RWPE2 (cell line): Measurements from ENCODE around the gene REG1B.

ENCODE experiments used
- ATAC-seq: fragments of 200-7000 bp; cut with Tn5 transposase; 3 replicates; pipeline ENCODE4 v1.9.1; 2021; ENCODE audit warnings: low read depth
- DNase-seq: peaks from one replicate; pipeline ENCODE4 v3.0.0-alpha.2; 2020; ENCODE audit warnings: low spot score
- H3K27ac ChIP-seq: fragments of 450-650 bp; 2 replicates; pipeline ENCODE4 v1.5.1; 2017; ENCODE audit warnings: mild to moderate bottlenecking; ENCODE audit not compliant: poor library complexity, severe bottlenecking
- H3K27me3 ChIP-seq: fragments of 250-450 bp; sonication (Bioruptor Pico); 2 replicates; pipeline ENCODE4 v1.5.1; 2021; ENCODE audit warnings: mild to moderate bottlenecking, moderate library complexity; ENCODE audit not compliant: insufficient read depth, poor library complexity, severe bottlenecking
- H3K36me3 ChIP-seq: fragments of 250-450 bp; sonication (Bioruptor Pico); 2 replicates; pipeline ENCODE4 v1.5.1; 2020; ENCODE audit warnings: low read depth, mild to moderate bottlenecking, moderate library complexity
- H3K4me1 ChIP-seq: fragments of 250-450 bp; sonication (Bioruptor Pico); 2 replicates; pipeline ENCODE4 v1.5.1; 2021; ENCODE audit warnings: mild to moderate bottlenecking, moderate library complexity; ENCODE audit not compliant: insufficient read depth, poor library complexity, severe bottlenecking
- H3K4me3 ChIP-seq: fragments of 250-450 bp; sonication (Bioruptor Pico); 2 replicates; pipeline ENCODE4 v1.5.1; 2021; ENCODE audit warnings: mild to moderate bottlenecking, moderate library complexity; ENCODE audit not compliant: severe bottlenecking
- H3K9me3 ChIP-seq: fragments of 250-450 bp; sonication (Bioruptor Pico); 2 replicates; pipeline ENCODE4 v1.5.1; 2021; ENCODE audit warnings: mild to moderate bottlenecking, moderate library complexity; ENCODE audit not compliant: severe bottlenecking
- CTCF ChIP-seq: fragments of 450-650 bp; IDR thresholded peaks from one replicate; pipeline ENCODE4 v1.5.1; 2017; ENCODE audit warnings: mild to moderate bottlenecking, moderate library complexity; ENCODE audit not compliant: poor library complexity, severe bottlenecking

REG1B gene

DNA sequence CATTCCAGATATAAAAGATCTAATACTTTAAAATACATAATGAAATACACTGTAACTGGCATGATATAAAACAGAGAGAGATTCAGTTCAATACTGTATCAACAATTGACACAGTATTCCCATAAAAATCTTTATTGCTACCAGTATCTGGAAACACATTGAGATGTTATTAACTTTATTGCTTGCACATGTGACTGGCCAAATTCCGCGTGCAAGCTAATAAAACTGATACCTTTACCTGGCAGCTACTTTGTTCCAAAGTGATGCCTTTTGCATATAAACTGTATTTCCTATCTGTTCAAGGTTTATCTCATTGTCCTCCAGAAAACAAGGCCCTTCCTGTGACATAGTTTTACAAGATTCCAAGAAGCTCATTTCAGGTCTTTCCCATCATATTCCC is 15.4 kb upstream of the REG1B start:
- H3K4me3 ChIP-seq: no peak overlapping the region
- DNase-seq (no peak), ATAC-seq (no peak)
- H3K36me3 ChIP-seq: no peaks in the 10 kb centered on the region
- H3K9me3 ChIP-seq: no peaks in the 10 kb centered on the region
- TF ChIP-seq CTCF: no peak
- H3K27ac ChIP-seq: no peak overlapping the region
- no peaks in the 10 kb centered on the region for H3K4me1 ChIP-seq
- no peaks in the 10 kb centered on the region for H3K27me3 ChIP-seq

DNA sequence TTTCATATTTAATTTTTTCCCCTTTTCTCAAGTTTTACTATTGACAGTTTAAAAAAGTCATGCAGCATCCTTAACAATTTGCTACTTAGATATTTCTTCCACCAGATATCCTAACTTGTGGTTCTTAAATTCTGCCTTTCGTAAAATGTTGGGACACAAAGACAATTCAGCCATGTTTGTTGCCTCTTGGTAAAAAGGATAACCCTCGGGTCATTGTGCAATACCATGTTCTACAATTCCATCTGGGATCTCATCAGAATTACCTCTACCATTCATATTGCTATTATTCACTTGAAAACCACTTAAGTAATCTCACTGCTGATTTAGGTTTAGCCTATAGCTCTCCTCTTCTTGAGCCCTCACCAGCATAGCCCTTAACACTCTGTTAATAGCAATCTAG is 13.2 kb upstream of the REG1B start:
- Histone ChIP-seq H3K27ac (no peak overlapping the region), H3K27me3 (no peaks in the 10 kb centered on the region), H3K4me1 (no peaks in the 10 kb centered on the region), H3K4me3 (no peak overlapping the region), H3K9me3 (no peaks in the 10 kb centered on the region), H3K36me3 (no peaks in the 10 kb centered on the region)
- TF ChIP-seq CTCF: no peak
- DNase-seq (no peak), ATAC-seq (no peak)

GRCh38 chr2:79100285-79100684 is 12.5 kb upstream of the REG1B start:
- Histone ChIP-seq H3K4me1 (no peaks in the 10 kb centered on the region), H3K27ac (no peak overlapping the region), H3K36me3 (no peaks in the 10 kb centered on the region), H3K4me3 (no peak overlapping the region), H3K9me3 (no peaks in the 10 kb centered on the region), H3K27me3 (no peaks in the 10 kb centered on the region)
- no peak for DNase-seq
- ATAC-seq: no peak
- TF ChIP-seq CTCF: no peak

DNA sequence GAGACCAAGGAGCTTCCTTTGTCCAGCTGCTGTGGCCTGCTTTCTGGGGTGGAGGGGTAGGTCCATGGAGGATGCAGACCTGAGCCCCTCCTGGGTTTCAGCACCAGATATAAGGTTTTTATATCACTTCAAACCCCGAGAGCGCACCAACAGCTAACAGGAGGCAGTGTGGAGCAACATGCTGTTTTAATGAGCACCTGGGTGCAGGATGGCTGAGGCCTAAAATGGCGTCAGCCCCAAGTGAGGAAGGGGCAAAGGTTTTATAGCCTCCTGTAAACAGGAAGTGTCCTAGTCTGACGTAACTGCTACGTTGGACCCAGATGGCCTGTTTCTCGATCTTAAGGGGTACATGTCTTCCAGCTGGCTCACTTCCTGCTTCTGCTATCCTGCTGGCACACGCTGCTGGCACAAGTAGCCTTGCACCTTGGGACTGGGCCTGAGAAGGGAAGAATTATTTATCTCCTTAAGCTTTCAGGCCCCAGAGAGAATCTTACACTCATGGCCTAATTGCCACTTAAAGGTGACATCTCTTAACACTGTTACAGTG is 11.4 kb upstream of the REG1B start:
- Histone ChIP-seq H3K27me3 (no peaks in the 10 kb centered on the region), H3K9me3 (no peaks in the 10 kb centered on the region), H3K27ac (no peak overlapping the region), H3K4me3 (no peak overlapping the region), H3K4me1 (no peaks in the 10 kb centered on the region), H3K36me3 (no peaks in the 10 kb centered on the region)
- no peak for TF ChIP-seq CTCF
- DNase-seq (no peak), ATAC-seq (no peak)

GRCh38 chr2:79097843-79098242 is 10.1 kb upstream of the REG1B start:
- no peak for TF ChIP-seq CTCF
- no peak for ATAC-seq
- no peak overlapping the region for H3K27ac ChIP-seq
- H3K9me3 ChIP-seq: no peaks in the 10 kb centered on the region
- DNase-seq: no peak
- no peaks in the 10 kb centered on the region for H3K27me3 ChIP-seq
- H3K36me3 ChIP-seq: no peaks in the 10 kb centered on the region
- H3K4me1 ChIP-seq: no peaks in the 10 kb centered on the region
- no peak overlapping the region for H3K4me3 ChIP-seq
